Upper lobe of right lung (tissue), 1 donor: ENCODE data around the gene AP2A1. TPM values are rescaled to one million over a fixed set of nuclear protein-coding genes. Genes with fewer than 3 reads are reported as not detected.

Experiments
- ATAC-seq: fragments of 200-7000 bp; cut with Tn5 transposase; one replicate; pipeline ENCODE4 v1.9.1; 2020; ENCODE audit warnings: mild to moderate bottlenecking, moderate library complexity
- DNase-seq: peaks from one replicate; pipeline ENCODE4 v3.0.0-alpha.2; 2020
- H3K27ac ChIP-seq: fragments of 200-600 bp; one replicate; pipeline ENCODE4 v1.8.0; 2022
- H3K27me3 ChIP-seq: fragments of 200-600 bp; one replicate; pipeline ENCODE4 v1.8.0; 2022; ENCODE audit warnings: mild to moderate bottlenecking
- H3K36me3 ChIP-seq: fragments of 200-600 bp; one replicate; pipeline ENCODE4 v1.8.0; 2022
- H3K4me1 ChIP-seq: fragments of 200-600 bp; one replicate; pipeline ENCODE4 v1.8.0; 2022
- H3K4me3 ChIP-seq: fragments of 200-600 bp; one replicate; pipeline ENCODE4 v1.8.0; 2022; ENCODE audit warnings: mild to moderate bottlenecking
- H3K9me3 ChIP-seq: fragments of 200-600 bp; one replicate; pipeline ENCODE4 v1.8.0; 2022
- intact Hi-C: fragments of 100-400 bp; cut with DNase I; formaldehyde crosslinking; loops from one replicate; pipeline ENCODE4 v1.11.0; 2022
- total RNA-seq: library from RNA; stranded (reverse); fragmentation: NEBNext Ultra II Directional; extraction: Animal tissue kit (Norgen Biotek cat#: 25700); gene quantifications from one replicate; pipeline ENCODE4 v1.2.1, GENCODE V29; 2021
- TF ChIP-seq, protein P1 (sequence below): fragments of 200-600 bp; IDR thresholded peaks from one replicate; pipeline ENCODE4 v1.8.0; 2022; ENCODE audit warnings: antibody characterized with exemption
- donor health status: DM: no; HTN: yes; CAD: no; lungs with severe emphysema.

AP2A1 gene
- total RNA-seq, 1 donor from 2014 or later: 61.2 TPM

DNA sequence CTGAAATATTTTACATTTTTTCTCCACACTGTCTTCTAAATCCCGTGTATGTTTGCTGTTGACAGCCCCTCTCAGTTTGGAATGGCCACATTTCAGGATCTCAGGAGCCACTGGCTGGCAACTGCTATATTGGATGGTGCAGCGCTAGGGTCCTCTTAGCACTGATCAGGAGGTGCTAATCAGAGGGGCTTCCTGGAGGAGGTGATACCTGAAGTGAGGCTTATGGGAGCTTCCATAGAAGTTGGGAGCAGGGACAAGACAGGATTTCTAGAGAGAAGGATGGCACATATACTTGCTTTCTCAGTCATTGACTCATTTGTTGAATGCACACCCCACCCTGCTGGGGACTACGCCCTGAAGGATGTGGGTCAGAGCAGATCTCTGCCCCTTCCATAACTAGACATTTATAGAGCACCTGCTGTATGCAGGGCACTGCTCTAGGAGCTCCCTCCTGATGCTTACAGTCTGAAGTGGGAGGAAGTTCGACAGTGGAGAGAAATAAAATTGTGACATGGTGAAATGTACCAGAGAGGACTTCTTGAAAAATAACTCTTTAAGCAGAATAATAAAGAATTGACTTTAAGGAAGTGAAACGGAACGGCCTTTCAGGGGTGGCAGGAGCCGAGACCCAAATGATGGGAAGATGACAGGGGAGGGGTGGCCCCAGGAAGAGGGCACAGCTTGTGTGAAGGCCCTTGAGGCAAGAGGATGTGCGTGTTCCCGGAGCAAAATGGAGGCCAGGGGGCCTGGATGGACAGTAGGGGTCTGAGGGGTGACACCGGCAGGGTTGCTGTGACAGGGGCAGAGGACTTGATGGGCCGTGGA lies 13.1 kb downstream of the AP2A1 start:
- H3K36me3 ChIP-seq: peaks cover 26% of the 10 kb centered on the region
- no peaks in the 10 kb centered on the region for H3K27me3 ChIP-seq
- no peak overlapping the region for H3K27ac ChIP-seq
- TF ChIP-seq, protein P1, sequence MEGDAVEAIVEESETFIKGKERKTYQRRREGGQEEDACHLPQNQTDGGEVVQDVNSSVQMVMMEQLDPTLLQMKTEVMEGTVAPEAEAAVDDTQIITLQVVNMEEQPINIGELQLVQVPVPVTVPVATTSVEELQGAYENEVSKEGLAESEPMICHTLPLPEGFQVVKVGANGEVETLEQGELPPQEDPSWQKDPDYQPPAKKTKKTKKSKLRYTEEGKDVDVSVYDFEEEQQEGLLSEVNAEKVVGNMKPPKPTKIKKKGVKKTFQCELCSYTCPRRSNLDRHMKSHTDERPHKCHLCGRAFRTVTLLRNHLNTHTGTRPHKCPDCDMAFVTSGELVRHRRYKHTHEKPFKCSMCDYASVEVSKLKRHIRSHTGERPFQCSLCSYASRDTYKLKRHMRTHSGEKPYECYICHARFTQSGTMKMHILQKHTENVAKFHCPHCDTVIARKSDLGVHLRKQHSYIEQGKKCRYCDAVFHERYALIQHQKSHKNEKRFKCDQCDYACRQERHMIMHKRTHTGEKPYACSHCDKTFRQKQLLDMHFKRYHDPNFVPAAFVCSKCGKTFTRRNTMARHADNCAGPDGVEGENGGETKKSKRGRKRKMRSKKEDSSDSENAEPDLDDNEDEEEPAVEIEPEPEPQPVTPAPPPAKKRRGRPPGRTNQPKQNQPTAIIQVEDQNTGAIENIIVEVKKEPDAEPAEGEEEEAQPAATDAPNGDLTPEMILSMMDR: no peak
- intact Hi-C loops: no loop called here
- no peaks in the 10 kb centered on the region for H3K9me3 ChIP-seq
- DNase-seq (no peak), ATAC-seq (peak; percentile 52)
- H3K4me3 ChIP-seq: no peak overlapping the region
- H3K4me1 ChIP-seq: no peaks in the 10 kb centered on the region

DNA sequence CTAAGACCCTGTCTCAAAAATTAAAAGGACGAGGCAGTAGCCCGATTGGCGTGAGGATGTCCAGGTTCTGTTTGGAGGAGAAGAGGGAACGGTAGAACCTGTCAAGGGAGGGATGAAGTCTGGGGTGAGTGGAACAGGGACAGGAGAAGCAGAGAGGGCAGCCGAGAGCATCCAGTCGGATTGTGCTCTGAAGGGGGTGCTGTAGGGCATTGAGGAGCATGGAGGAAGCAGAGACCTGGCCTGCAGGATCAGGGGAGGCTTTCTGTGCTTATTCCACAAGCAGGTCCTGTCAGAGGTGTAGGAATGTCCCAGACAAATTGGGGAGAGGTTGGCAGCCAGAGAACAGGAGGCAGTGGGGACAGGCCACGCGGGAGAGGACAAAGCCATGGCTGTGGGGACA lies 14.1 kb downstream of the AP2A1 start:
- DNase-seq (no peak), ATAC-seq (no peak)
- Histone ChIP-seq H3K4me3 (no peak overlapping the region), H3K27ac (no peak overlapping the region), H3K4me1 (no peaks in the 10 kb centered on the region), H3K27me3 (no peaks in the 10 kb centered on the region), H3K36me3 (peaks cover 35% of the 10 kb centered on the region), H3K9me3 (no peaks in the 10 kb centered on the region)
- TF ChIP-seq, protein P1: no peak
- intact Hi-C loops: no loop called here

DNA sequence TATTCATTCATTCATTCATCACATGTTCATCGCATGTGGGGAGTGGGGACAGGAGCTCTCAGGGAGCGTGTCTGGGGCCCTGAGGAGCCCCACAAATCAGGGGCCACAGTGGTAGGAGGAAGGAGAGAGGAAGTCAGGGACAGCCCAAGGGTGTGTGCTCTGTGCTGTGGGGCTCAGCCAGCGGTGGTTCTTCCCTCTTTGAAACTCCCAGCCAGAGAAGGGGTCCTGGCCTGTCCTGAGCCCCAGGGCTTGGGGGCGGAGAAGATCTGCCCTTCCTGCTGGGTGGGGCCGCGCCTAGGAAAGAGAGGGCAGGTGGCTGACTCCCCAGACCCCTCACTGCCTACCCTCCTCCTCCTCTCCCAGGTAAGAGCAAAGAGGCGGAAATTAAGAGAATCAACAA lies 14.6 kb downstream of the AP2A1 start:
- H3K4me3 ChIP-seq: no peak overlapping the region
- intact Hi-C loops: no loop called here
- TF ChIP-seq, protein P1: no peak
- H3K4me1 ChIP-seq: no peaks in the 10 kb centered on the region
- peaks cover 35% of the 10 kb centered on the region for H3K36me3 ChIP-seq
- no peak for DNase-seq
- no peaks in the 10 kb centered on the region for H3K27me3 ChIP-seq
- H3K9me3 ChIP-seq: no peaks in the 10 kb centered on the region
- ATAC-seq: peak; percentile 43
- no peak overlapping the region for H3K27ac ChIP-seq

DNA sequence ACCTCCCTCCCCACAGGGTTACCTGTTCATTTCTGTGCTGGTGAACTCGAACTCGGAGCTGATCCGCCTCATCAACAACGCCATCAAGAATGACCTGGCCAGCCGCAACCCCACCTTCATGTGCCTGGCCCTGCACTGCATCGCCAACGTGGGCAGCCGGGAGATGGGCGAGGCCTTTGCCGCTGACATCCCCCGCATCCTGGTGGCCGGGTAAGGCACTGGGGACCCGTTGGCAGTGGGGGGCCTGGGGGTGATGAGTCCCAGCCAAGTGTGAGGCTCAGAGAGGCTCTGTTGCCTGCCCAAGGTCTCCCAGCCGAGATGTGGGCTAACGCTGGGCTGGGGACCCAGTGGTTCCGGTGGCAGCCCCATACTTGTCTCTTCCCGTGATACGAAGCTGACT lies 15.7 kb downstream of the AP2A1 start:
- H3K4me3 ChIP-seq: no peak overlapping the region
- no peaks in the 10 kb centered on the region for H3K27me3 ChIP-seq
- TF ChIP-seq, protein P1: no peak
- H3K9me3 ChIP-seq: no peaks in the 10 kb centered on the region
- no peaks in the 10 kb centered on the region for H3K4me1 ChIP-seq
- intact Hi-C loops: no loop called here
- H3K36me3 ChIP-seq: peaks cover 44% of the 10 kb centered on the region
- ATAC-seq: no peak
- DNase-seq: no peak
- H3K27ac ChIP-seq: no peak overlapping the region

DNA sequence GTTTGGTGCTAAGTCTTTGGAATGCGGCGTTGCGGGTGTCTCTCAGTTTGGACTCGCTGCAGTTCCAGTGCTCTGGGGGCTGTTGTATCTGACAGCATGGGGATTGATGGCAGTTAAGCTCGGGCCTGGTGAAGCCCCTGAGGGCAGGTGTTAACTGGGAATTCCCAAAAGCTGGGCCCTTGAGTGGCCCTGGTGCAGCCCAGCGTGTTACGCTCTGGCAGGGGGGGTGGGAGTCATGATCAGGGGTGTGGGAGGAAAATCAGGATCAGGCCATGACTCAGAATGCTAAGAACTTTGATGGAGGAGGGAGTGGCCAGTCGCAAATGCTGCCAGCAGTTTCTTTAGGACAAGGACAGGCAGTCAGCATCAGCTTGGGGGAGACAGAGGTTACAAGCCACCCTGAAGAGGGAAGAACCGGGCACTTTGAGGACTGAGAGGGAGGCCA lies 19.6 kb downstream of the AP2A1 start:
- no peak for DNase-seq
- Histone ChIP-seq H3K9me3 (no peaks in the 10 kb centered on the region), H3K4me3 (no peak overlapping the region), H3K27me3 (no peaks in the 10 kb centered on the region), H3K27ac (no peak overlapping the region), H3K36me3 (peaks cover 69% of the 10 kb centered on the region), H3K4me1 (no peaks in the 10 kb centered on the region)
- intact Hi-C loops: no loop called here
- TF ChIP-seq, protein P1: no peak
- ATAC-seq: no peak
